Coronary artery (tissue), 2 donors: ENCODE results near the gene DGCR2.

ENCODE experiments used
- DNase-seq: peaks from one replicate; pipeline ENCODE4 v3.0.0-alpha.2; 2017; ENCODE audit warnings: low spot score
- H3K27ac ChIP-seq, 2 donors: fragments of 200-600 bp; sonication (generic); one replicate each; pipeline ENCODE4 v1.5.1; 2016 to 2019
- H3K4me3 ChIP-seq: fragments of 200-600 bp; sonication (generic); 2 replicates; pipeline ENCODE4 v1.5.1; 2016; ENCODE audit warnings: mild to moderate bottlenecking, moderate library complexity
- CTCF ChIP-seq: fragments of 200-600 bp; sonication (generic); IDR thresholded peaks from one replicate; pipeline ENCODE4 v1.5.1; 2019; ENCODE audit warnings: antibody characterized with exemption

Gene DGCR2

DNA sequence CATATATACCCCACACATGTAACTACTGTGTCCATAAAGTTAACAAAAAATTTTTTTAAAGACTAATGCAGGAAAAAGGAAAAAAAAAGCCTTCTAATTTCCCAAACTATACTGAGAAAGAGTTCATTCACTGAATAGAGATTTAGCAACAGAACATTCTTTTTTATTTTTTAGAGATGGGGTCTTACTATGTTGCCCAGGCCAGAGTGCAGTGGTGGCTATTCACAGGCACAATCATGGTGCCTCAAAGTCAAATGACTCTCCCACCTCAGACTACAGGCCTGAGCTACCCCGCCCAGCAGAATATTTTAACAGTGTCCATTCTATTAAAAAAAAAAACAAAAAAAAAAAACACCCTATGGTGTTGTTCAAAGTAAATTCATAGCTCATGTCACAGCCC is 25.7 kb downstream of the DGCR2 start:
- Histone ChIP-seq H3K4me3 (no peak overlapping the region), H3K27ac (no peak overlapping the region)
- no peak for DNase-seq
- TF ChIP-seq CTCF: no peak

GRCh38 chr22:19094393-19094997 is 27.7 kb downstream of the DGCR2 start:
- no peak for DNase-seq
- Histone ChIP-seq H3K4me3 (no peak overlapping the region), H3K27ac (no peak overlapping the region)
- TF ChIP-seq CTCF: no peak

DNA sequence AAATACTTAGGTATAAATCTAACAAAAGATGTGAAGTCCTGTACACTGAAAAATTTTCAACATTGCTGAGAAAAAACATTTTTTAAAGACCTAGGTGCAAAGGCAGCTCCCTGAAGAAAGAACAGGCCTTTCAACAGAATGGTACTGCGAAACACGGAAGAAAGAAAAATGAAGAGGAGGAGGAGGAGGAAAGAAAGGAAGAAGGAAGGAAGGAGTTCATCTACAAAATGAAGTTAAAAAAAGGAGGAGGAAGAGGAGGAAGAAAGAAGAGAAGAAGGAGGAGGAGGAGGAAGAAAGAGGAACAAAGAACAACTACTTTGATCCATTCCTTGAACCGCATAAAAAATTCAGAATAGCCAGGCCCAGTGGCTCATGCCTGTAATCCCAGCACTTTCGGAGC is 29.5 kb downstream of the DGCR2 start:
- DNase-seq: no peak
- no peak for TF ChIP-seq CTCF
- H3K4me3 ChIP-seq: no peak overlapping the region
- H3K27ac ChIP-seq: no peak overlapping the region

DNA sequence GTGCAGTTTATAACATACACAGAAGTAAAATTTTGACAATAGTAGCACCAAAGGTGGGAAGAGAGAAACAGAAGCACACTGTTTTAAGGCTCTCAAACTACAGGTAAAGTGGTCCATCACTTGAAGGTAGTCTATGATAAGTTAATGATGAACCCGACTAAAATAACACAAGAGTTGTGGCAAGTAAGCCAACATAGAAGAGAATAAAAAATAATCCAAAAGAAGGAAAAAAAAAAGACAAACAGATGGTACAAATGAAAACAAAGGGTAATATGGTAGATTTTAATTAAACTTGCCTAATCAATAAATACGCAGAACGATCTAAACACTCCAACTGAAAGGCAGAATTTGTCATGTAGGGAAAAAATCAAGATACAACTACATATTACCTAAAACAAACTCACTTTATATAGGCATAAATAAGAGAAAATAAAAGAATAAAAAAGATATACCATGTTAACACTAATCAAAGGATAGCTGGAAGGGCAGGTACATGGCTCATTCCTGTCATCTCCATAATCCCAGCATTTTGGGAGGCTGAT is 31.6 kb downstream of the DGCR2 start:
- no peak overlapping the region for H3K4me3 ChIP-seq
- no peak for DNase-seq
- no peak for TF ChIP-seq CTCF
- H3K27ac ChIP-seq: no peak overlapping the region

DNA sequence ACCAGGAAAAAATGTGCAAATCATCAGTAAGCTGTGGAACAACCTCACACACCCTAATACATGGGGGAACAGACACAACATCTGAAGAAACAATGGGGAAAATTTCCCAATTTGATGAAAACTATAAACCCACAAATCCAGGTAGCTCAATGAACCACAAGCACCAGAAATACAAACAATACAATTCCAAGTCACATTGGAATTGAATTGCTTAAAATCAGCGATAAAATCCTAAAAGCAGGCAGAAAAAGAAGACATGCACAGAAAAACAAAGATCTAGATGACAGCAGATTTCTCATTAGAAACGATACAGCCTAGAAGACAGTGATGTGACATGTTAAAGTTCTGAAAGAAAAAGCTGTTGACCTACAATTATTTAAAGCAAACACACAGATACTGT is 32.0 kb downstream of the DGCR2 start:
- H3K27ac ChIP-seq: no peak overlapping the region
- no peak for TF ChIP-seq CTCF
- DNase-seq: no peak
- H3K4me3 ChIP-seq: no peak overlapping the region

DNA sequence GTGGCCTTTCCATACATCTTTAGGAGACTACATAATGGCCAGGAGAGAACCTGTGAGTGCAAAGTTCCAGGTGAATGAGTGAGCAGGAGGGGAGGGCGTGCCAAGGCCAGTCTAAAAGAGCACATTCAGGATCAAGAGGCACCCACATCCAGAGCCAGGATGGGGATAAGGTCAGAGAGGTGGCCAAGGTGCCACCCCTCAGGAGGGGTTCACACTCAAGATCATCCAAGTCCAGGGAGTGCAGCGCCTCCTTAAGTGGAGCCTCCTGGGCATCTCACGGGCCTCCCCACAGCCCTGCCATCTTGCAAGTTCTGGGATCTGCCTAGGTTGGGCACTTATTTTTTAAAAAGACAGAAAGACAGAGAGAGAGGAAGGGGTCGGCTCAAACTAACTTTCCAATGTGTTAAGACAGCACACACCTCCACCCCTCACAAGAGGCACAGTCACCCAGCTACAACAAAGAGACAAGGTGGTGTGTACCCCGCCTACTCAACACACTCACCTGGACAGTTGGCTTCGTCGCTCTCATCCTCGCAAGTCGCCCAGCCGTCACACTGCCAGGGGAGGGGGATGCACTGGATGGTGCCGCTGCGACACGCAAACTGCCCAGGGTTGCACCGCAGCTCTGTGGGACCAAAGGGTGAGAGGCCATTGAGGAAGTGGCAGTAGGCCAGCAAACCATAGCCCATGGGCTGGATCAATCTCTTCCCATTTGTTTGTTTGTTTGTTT is 33.2 kb downstream of the DGCR2 start:
- Histone ChIP-seq H3K27ac (no peak overlapping the region), H3K4me3 (no peak overlapping the region)
- TF ChIP-seq CTCF: no peak
- peak; percentile 61 for DNase-seq

GRCh38 chr22:19086896-19087295 is 35.3 kb downstream of the DGCR2 start:
- Histone ChIP-seq H3K4me3 (no peak overlapping the region), H3K27ac (no peak overlapping the region)
- TF ChIP-seq CTCF: no peak
- no peak for DNase-seq
